PC-9 (cell line): ENCODE data around the gene GRM3. TPM values are rescaled to one million over a fixed set of nuclear protein-coding genes. Genes with fewer than 3 reads are reported as not detected.

Source experiments
- BruUV-seq: library from RNA; stranded (reverse); fragments of 400-500 nt; replicated peaks from 2 replicates; lab custom pipeline; 2021; lab: Mats Ljungman, UMichigan
- CTCF ChIA-PET: fragments of 300-600 bp; sonication (Branson Sonifier 250); formaldehyde crosslinking; loops from one replicate; lab custom pipeline; 2022; ENCODE audit warnings: antibody characterized with exemption; lab: Charles Lee
- POLR2A ChIA-PET: fragments of 300-600 bp; sonication (Branson Sonifier 250); formaldehyde crosslinking; loops from one replicate; lab custom pipeline; 2022; ENCODE audit warnings: antibody characterized with exemption; ENCODE audit not compliant: unreplicated experiment; lab: Charles Lee
- DNase-seq, 2 experiments: peaks; one replicate each; pipeline versions ENCODE4 v3.0.0 to v3.0.0-alpha.2; 2015 to 2022; ENCODE audit warnings: mixed read lengths in 1 of 2
- H2AFZ ChIP-seq: fragments of 200-600 bp; sonication (generic); 2 replicates; pipeline ENCODE4 v1.8.1; 2017; ENCODE audit warnings: antibody characterized with exemption
- H3F3A ChIP-seq: fragments of 200-600 bp; sonication (generic); 2 replicates; pipeline ENCODE4 v1.8.1; 2017; ENCODE audit warnings: antibody characterized with exemption, mild to moderate bottlenecking, low read depth; ENCODE audit not compliant: insufficient read depth
- H3K27ac ChIP-seq: fragments of 200-600 bp; sonication (generic); 2 replicates; pipeline ENCODE4 v1.6.1; 2016; ENCODE audit warnings: mixed run types
- H3K27me3 ChIP-seq: fragments of 200-600 bp; sonication (generic); 2 replicates; pipeline ENCODE4 v1.6.1; 2016; ENCODE audit warnings: low read depth, mixed run types; ENCODE audit not compliant: insufficient read depth
- H3K36me3 ChIP-seq: fragments of 200-600 bp; sonication (generic); 2 replicates; pipeline ENCODE4 v1.6.1; 2016; ENCODE audit warnings: low read depth, mixed run types
- H3K4me1 ChIP-seq: fragments of 200-600 bp; sonication (generic); replicated peaks from 2 replicates; pipeline ENCODE4 v1.6.1; 2016; ENCODE audit warnings: mixed run types; ENCODE audit not compliant: insufficient read depth
- H3K4me2 ChIP-seq: fragments of 200-600 bp; sonication (generic); 2 replicates; pipeline ENCODE4 v1.6.1; 2017; ENCODE audit warnings: mixed run types
- H3K4me3 ChIP-seq: fragments of 200-600 bp; sonication (generic); 2 replicates; pipeline ENCODE4 v1.6.1; 2016; ENCODE audit warnings: mixed run types
- H3K79me2 ChIP-seq: fragments of 200-600 bp; sonication (generic); 2 replicates; pipeline ENCODE4 v1.6.1; 2017; ENCODE audit warnings: low read depth, mixed run types
- H3K9me2 ChIP-seq: fragments of 200-600 bp; sonication (generic); 2 replicates; pipeline ENCODE4 v1.8.1; 2017; ENCODE audit warnings: mild to moderate bottlenecking; ENCODE audit not compliant: insufficient read depth
- H3K9me3 ChIP-seq: fragments of 200-600 bp; sonication (generic); 2 replicates; pipeline ENCODE4 v1.8.1; 2016; ENCODE audit warnings: low read depth; ENCODE audit not compliant: insufficient read depth
- H4K20me1 ChIP-seq: fragments of 200-600 bp; sonication (generic); 2 replicates; pipeline ENCODE4 v1.8.1; 2017; ENCODE audit not compliant: insufficient read depth
- EZH2 ChIP-seq: fragments of 200-600 bp; sonication (generic); IDR thresholded peaks from 2 replicates; pipeline ENCODE4 v1.8.0; 2017; ENCODE audit warnings: antibody characterized with exemption, low read depth
- intact Hi-C: fragments of 100-400 bp; cut with micrococcal nuclease; formaldehyde crosslinking; loops from one replicate; pipeline ENCODE4 v1.10.0; 2022; ENCODE audit not compliant: unreplicated experiment
- total RNA-seq: library from RNA; stranded (reverse); gene quantifications from 2 replicates; pipeline ENCODE4 v1.2.3, GENCODE V29; 2021
- TF ChIP-seq, protein P1 (sequence below): fragments of 200-600 bp; sonication (generic); conservative IDR thresholded peaks from 2 replicates; pipeline ENCODE4 v1.6.1; 2017; ENCODE audit warnings: mixed run types, antibody characterized with exemption, mild to moderate bottlenecking, moderate library complexity

GRM3 gene
- total RNA-seq, 1 experiment from 2014 or later, result not detected

DNA sequence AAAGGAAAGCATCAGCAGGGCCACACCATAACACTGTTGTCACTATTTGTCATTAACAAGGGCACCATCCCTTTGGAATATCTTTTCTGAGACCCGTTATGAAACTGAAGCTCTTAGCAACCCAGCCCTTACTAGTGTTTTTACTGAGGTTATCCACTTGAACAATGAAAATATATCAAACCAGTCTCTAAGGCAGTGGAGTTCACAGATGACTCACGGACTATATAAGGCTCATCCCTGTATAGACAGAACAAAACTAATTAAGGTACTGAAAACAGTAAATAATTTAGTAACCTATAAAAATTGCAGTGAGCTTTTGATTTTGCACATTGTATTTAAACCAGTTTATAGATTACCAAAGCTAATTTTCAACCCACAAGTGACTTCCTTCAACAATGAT, 219.7 kb downstream of the GRM3 start:
- H3K79me2 ChIP-seq, result no peaks in the 10 kb centered on the region

DNA sequence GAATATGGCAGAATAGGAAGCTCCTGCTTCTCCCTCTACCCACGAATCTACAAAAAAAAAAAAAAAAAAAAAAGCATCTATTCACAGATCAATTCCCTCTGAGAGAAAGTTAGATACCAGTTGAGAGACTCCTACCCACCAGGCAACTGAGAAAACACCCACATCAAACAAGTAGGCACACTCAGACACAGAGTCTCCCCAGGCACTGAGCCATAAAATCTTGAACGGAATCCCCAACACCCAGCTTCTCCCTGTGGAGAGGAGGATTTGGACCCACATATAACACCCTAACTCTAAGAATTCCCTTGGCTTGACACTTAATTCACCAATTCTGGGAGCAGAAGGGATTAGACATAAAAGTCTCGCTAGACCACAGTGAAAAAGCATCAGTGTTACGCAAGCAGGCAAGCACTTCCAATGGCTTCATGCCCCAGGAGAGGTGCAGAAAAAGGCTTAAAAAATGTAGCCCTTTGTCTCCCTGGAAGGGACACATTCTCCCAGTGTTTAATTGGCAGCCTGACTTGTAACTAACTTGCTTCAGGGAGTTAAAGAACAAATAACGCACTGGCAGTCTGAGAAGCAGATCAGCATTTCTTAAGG, 223.6 kb downstream of the GRM3 start:
- Histone ChIP-seq H3K27ac (no peak overlapping the region), H3K4me2 (no peak overlapping the region), H3K9me2 (no peaks in the 10 kb centered on the region), H3K4me1 (no peaks in the 10 kb centered on the region), H3K9me3 (no peaks in the 10 kb centered on the region), H4K20me1 (no peaks in the 10 kb centered on the region), H3K27me3 (no peaks in the 10 kb centered on the region), H3K4me3 (no peak overlapping the region), H3K79me2 (no peaks in the 10 kb centered on the region), H3K36me3 (no peaks in the 10 kb centered on the region), H2AFZ (no peak overlapping the region), H3F3A (no peaks in the 10 kb centered on the region)
- BruUV-seq, result no TSS peak
- DNase-seq, result no peak
- CTCF ChIA-PET, result no interaction called here
- POLR2A ChIA-PET, result no interaction called here
- intact Hi-C loops, result no loop called here
- TF ChIP-seq EZH2, result no peak
- TF ChIP-seq, protein P1, sequence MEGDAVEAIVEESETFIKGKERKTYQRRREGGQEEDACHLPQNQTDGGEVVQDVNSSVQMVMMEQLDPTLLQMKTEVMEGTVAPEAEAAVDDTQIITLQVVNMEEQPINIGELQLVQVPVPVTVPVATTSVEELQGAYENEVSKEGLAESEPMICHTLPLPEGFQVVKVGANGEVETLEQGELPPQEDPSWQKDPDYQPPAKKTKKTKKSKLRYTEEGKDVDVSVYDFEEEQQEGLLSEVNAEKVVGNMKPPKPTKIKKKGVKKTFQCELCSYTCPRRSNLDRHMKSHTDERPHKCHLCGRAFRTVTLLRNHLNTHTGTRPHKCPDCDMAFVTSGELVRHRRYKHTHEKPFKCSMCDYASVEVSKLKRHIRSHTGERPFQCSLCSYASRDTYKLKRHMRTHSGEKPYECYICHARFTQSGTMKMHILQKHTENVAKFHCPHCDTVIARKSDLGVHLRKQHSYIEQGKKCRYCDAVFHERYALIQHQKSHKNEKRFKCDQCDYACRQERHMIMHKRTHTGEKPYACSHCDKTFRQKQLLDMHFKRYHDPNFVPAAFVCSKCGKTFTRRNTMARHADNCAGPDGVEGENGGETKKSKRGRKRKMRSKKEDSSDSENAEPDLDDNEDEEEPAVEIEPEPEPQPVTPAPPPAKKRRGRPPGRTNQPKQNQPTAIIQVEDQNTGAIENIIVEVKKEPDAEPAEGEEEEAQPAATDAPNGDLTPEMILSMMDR, result no peak

More for the DNA sequence above, 219.7 kb downstream of the GRM3 start:
- Histone ChIP-seq H3K4me1 (no peaks in the 10 kb centered on the region), H3K4me2 (no peak overlapping the region), H3K4me3 (no peak overlapping the region), H3K9me3 (no peaks in the 10 kb centered on the region), H4K20me1 (no peaks in the 10 kb centered on the region), H3F3A (no peaks in the 10 kb centered on the region), H3K9me2 (no peaks in the 10 kb centered on the region), H2AFZ (no peak overlapping the region), H3K27ac (no peak overlapping the region), H3K36me3 (no peaks in the 10 kb centered on the region), H3K27me3 (no peaks in the 10 kb centered on the region)
- CTCF ChIA-PET, result no interaction called here
- BruUV-seq, result no TSS peak
- POLR2A ChIA-PET, result interaction anchor here (0.6 kb wide), 1 partner anchor 719 kb away, joined by 3 read pairs; no protein-coding TSS in a partner anchor
- no peak for DNase-seq
- intact Hi-C loops, result no loop called here
- TF ChIP-seq, protein P1, result no peak
- no peak for TF ChIP-seq EZH2

DNA sequence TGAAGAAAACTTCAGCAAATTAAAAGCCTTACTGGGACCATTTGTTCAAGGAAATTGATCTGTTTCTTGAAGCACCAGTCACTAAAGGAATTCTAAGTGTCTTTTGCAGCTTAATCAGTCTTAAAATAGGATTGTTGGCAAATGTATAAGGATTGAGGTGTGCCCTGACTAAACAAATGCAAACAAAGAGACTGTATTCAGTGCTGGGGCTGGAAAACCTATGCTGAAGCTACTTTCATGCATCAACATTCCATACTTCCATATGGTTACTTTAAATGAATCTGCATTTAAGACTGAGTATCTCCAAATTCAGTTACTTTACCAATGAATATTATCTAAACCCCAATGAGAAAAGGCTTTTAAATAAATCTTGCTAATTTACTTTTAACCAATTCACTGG, 232.4 kb downstream of the GRM3 start:
- Histone ChIP-seq H3K4me1 (no peaks in the 10 kb centered on the region), H3K9me2 (no peaks in the 10 kb centered on the region; the same call in 1 of the 2 replicates), H3K79me2 (no peaks in the 10 kb centered on the region), H3K27me3 (no peaks in the 10 kb centered on the region), H3K4me3 (no peak overlapping the region), H3K9me3 (no peaks in the 10 kb centered on the region), H3K4me2 (no peak overlapping the region), H3K27ac (no peak overlapping the region), H2AFZ (no peak overlapping the region), H4K20me1 (no peaks in the 10 kb centered on the region), H3K36me3 (no peaks in the 10 kb centered on the region), H3F3A (no peaks in the 10 kb centered on the region)
- BruUV-seq, result no TSS peak
- DNase-seq, result no peak
- intact Hi-C loops, result no loop called here
- ChIA-PET CTCF (no interaction called here), POLR2A (no interaction called here)
- TF ChIP-seq EZH2, result no peak
- TF ChIP-seq, protein P1, result no peak
